Epithelial cell of umbilical artery (primary cell): ENCODE results near the gene FAM170B. TPM values are rescaled to one million over a fixed set of nuclear protein-coding genes. Genes with fewer than 3 reads are reported as not detected.

Experiments
- total RNA-seq: library from RNA; depleted of rRNA; stranded (reverse); fragments of >200 nt; gene quantifications from 2 replicates; pipeline ENCODE4 v1.2.3, GENCODE V29; 2014

FAM170B gene
- not detected in 2 replicates for total RNA-seq

DNA sequence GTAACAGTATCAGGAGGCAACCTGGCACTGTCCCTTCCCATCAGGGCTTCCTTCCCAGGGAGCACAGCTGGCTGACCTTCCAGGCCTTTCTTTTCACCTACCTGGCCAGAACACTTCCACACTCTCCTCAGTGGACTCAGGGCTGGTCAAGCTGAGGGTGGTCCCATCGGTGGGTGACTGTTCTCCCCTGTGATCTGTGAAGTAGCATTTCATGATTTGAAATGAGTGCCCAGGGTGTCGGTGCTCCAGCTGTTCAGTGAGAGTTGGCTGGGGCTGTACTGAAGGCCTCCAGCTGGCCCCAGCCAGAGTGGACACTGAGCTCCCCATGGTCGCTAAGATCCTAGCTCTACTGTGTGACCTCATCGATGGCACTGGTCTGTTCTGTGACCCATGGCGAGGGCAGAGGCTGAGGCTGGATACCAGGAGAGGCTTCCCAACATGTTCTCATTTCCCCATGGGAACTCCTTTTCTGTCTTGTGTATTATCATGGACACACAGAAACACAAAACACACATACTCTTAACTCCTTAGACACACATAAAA, at the start of gene FAM170B:
Gene FAM170B, minus strand, starts transcription at position 316 of the 543 bp plus-strand sequence. Its CDS starts 103 bp downstream, at position 213.

DNA sequence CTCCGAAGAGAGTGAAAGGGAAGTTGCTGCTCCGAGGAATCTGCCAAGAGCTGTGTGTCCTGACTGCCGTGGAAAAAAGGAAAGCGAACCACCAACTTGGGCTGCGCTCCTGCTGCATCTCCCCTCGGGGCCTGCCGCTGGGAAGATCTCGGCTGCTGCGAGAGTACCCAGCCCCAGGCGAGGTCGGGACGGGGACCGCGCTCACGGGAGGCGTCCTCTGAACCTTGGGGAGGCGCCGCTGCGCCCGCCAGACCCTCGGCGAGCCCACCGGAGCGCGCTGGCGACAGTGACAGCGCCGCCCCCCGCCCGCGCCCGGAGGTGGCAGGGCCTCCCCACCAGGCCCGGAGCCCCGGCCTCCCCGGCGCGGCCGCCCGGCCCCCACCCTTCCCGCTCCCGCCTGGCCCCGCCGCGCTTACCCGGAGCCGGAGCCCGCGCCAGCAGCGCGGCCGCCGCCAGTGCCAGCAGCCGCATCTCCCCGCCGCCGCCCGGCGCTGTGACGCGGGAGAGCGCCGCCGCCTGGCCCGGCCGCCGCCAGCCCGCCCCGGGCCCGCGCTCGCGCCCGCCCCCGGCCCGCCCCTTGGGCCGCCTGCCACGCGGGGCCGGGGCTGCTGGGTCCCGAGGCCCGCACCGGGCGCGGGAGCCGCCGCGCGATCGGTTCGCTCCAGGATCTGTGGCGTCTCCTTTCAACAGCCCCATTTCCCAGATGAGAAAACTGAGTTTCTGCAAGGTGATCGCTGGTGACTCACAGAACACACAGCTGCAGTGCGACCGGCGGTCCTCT, 18.6 kb downstream of the FAM170B start, which contains the start of gene VSTM4:
Gene VSTM4, minus strand, starts transcription at position 508 of the 781 bp plus-strand sequence. Its CDS starts 37 bp downstream, at position 471.

Other genes with a start within 250 kb of the FAM170B start
- gene LRRC18, start 194.2 kb downstream of the FAM170B start, total RNA-seq, result not detected in 2 replicates
- gene VSTM4, start 18.5 kb downstream of the FAM170B start, total RNA-seq, result under 0.01 and 0.32 TPM in 2 replicates
- 2.6 and 9.7 TPM in 2 replicates for gene TMEM273, start 54.4 kb upstream of the FAM170B start, total RNA-seq
- gene C10orf71, start 165.1 kb upstream of the FAM170B start, total RNA-seq, result not detected in 2 replicates